ENCODE results near the gene ZKSCAN1.

Gene ZKSCAN1

GRCh38 chr7:100088621-100089457 is 73.4 kb downstream of the ZKSCAN1 start, which contains the start of gene COPS6:
Gene COPS6 (plus strand): TSS chr7:100088969. CDS start chr7:100088991, 22 bp downstream.
- DNase-seq (ENCODE audit: low read depth), result peak; percentile 70
- no peak for TF ChIP-seq CTCF (conservative IDR thresholded peaks at IDR 0.05; ENCODE audit: low read depth, low read length)
- peak within 1 kb of the TSS; percentile 92 for H3K4me3 ChIP-seq (ENCODE audit: low read depth, low read length)

- no peak for DNase-seq (ENCODE audit: low read depth)
- H3K4me3 ChIP-seq (ENCODE audit: low read depth, low read length), result peak overlapping the region; percentile 92
- no peak for TF ChIP-seq CTCF (conservative IDR thresholded peaks at IDR 0.05; ENCODE audit: low read depth, low read length)
Observed at GRCh38 chr7:100089458-100090196, 74.2 kb downstream of the ZKSCAN1 start.

- no peak for DNase-seq (ENCODE audit: low read depth)
- TF ChIP-seq CTCF (conservative IDR thresholded peaks at IDR 0.05; ENCODE audit: low read depth, low read length), result no peak
- H3K4me3 ChIP-seq (ENCODE audit: low read depth, low read length), result no peak overlapping the region
Observed at GRCh38 chr7:100090527-100091410, 75.4 kb downstream of the ZKSCAN1 start.
